GM18508 (cell line): ENCODE data around the gene KCNMA1.

ENCODE experiments used
- ATAC-seq: cut with Tn5 transposase; IDR thresholded peaks from one replicate; pipeline ENCODE4 v1.9.1; 2021; ENCODE audit warnings: moderate number of reproducible peaks; ENCODE audit not compliant: insufficient read depth, unreplicated experiment

Gene KCNMA1

GRCh38 chr10:77090381-77091356 lies 546.9 kb downstream of the KCNMA1 start:
- ATAC-seq = no peak

- no peak for ATAC-seq
Measured at GRCh38 chr10:77087366-77087765, 550.2 kb downstream of the KCNMA1 start.

DNA sequence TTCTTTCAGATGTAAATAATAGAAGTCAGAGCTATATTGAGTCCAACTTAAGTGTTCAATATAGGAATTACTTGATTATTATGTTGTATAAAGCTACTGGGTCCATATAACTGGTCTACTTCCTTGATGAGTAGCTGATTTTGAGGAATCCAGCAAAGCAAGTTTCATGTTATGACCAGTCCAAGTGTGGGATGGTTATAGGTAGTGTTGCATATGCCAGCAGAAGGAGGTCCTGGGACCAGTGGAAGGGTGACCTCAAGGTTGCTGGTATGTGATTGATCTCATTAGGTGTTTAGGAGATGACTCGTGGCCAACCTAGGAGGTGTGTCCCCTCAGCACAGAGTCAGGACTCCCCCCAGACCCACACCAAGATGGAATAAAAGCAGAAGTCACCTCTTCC lies 551.5 kb downstream of the KCNMA1 start:
- no peak for ATAC-seq

DNA sequence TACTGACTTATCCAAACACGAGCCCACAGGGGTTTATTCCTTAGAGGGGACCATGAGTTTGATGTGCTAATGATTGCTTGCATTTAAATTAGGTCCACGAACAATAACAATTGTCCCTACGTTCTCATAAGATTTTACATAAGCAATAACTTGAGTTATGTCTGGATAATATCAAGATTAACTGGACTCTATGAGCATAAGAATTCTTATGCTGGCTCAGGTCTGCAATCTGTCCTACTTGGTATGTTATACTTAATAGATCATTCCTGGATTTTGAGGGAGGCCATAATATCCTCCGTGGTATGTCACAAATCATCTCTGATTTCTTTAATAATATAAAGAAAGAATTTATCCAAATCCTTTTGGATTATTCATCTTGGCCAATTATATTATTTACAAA lies 552.3 kb downstream of the KCNMA1 start:
- no peak for ATAC-seq

GRCh38 chr10:77084431-77085144 lies 553.0 kb downstream of the KCNMA1 start:
- ATAC-seq = no peak

- no peak for ATAC-seq
Measured at GRCh38 chr10:77082601-77083252, 554.9 kb downstream of the KCNMA1 start.

DNA sequence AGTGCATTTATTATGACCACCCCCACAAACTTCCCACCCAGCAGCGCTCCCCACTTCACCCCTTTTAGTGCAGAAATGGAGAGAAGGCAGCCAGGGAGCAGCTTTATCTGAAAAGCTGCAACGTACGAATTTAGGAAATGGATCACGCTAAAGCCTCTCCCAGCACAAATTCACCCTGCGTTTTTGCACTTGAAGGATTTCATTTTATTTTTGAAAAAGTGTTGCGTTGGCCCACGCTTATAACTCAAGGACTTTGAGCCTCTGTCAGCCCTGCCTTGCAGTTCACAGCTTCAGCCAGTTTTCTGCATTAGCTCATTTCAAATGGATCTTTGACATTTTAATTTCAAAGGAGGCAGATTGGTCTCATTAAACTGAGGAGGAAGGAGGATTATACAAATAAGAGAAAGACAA lies 556.1 kb downstream of the KCNMA1 start:
- no peak for ATAC-seq

- ATAC-seq = no peak
Measured at GRCh38 chr10:77080361-77081027, 557.1 kb downstream of the KCNMA1 start.

- ATAC-seq = no peak
Measured at GRCh38 chr10:77079592-77080300, 557.9 kb downstream of the KCNMA1 start.

- ATAC-seq = no peak
Measured at GRCh38 chr10:77077316-77077945, 560.2 kb downstream of the KCNMA1 start.

DNA sequence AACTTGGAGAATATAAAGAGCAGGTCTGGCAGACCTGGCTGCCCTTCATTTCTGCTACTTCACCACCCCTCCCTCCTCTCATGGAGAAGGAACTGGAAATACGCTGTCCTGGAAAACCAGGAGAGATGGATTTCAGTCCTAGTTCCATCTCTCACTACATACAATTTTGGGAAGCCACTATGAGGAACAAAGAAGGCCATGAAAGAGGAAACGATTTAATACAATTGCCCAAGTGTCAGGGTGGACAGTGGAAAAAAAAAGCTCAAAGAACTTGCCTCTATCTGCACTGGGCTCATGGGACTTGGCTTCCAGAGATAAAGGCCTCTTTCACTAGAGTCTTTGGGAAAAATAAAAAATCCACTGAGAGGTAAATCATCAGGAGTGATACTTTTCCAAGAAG lies 561.7 kb downstream of the KCNMA1 start:
- ATAC-seq = no peak

DNA sequence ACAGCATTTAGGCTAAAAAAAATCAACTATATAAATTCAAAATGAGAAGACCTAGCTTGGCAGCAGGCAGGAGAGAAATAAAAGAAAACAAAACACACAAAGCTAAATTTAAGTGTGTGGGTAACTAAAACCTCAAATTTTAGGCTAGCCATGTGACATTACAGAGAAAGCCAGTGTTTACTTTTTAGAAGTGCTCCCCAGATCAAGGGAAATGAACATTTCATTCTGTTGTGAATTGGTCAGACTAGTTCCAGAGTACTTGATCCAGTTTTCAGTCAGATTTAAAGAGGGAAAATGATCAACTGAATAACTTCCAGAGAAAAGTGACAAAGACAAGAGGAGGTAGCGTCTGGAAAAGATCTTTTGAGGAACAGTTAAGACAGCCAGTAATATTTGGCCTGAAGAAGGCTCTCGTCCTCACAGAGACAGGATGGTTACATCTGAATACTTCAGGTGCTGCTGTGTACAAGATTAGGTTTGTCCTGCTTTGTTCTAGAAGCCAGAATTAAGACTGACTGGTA lies 563.4 kb downstream of the KCNMA1 start:
- ATAC-seq = no peak

- no peak for ATAC-seq
Measured at GRCh38 chr10:77073663-77073960, 564.0 kb downstream of the KCNMA1 start.

DNA sequence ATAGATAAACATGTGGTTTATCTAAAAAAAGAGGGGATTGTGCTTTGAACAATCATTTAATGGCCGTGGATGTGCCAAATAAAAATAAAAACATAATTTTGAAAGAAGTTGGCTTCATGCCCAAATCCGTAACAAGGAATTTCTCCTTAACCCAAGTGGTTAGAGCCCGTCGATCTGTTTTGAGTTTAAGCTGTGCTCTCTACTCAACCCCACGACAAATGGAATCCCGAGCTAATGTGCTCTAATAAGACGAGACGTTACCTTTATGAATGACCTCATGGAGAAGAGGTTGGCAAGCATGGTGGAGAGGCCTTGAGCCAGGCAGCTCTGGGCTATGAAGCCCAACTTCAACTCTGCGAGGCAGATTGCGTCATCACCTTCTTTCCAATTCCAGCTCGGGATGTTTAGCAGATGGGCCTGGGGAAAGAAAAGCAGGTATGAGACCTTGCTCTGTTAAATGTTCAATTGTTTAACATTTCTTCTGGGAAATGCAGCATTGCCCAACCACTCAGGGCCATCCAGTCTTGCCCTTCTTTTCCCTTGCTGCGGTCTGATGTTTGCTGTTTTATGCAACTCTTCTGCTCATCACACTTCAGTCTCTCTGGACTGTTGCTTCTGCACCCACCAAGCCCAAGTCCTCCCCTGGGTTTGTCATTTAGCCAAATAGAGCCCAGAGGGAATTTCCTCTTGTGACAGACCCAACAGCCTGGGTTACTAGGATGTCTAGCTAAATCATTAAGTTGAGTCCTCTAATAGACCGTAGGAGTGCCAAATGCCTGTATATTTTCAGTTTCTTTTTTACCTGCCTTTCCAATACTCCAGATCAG lies 564.6 kb downstream of the KCNMA1 start:
- no peak for ATAC-seq

GRCh38 chr10:77072361-77072835 lies 565.2 kb downstream of the KCNMA1 start:
- ATAC-seq = no peak

DNA sequence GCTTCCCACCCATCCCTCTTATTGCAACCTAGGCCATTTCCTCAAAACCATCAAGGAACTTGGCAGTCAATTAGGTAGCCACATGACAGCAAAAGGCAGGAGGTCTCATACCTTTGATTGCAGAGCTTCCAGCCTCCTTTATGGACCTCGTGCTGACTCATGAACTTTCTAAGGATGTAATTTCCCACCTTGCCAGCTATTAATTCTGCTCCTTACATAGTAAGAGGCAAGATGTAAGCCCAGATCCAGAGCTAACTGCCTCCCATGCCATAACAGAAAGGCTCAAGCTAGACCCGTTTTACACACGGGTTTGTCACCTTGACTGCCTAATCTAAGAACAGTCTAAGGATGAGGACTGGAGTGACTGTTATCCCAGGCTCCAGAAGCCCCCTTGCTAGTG lies 565.7 kb downstream of the KCNMA1 start:
- no peak for ATAC-seq

- no peak for ATAC-seq
Measured at GRCh38 chr10:77071001-77071511, 566.6 kb downstream of the KCNMA1 start.

DNA sequence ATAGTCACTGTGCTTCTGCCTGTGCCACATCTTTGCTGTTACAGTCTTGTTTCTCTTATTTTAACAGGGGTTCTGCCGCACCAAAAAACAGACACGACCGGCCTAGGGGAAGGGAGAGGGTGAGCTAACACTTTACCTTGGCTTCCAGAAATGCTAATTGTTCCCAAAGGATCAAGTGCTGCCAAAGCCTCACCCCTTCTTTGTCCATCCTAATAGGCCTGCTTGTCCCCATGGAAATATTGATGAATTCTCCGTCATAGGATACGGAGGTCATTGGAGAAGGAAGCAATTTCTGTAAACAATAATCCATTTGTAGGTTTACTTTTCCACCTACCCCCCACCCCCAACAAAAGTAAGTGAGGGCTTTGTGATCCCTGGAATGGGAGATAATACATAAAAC lies 567.3 kb downstream of the KCNMA1 start:
- no peak for ATAC-seq
